ENCODE results near the gene MED12.

Gene MED12

DNA sequence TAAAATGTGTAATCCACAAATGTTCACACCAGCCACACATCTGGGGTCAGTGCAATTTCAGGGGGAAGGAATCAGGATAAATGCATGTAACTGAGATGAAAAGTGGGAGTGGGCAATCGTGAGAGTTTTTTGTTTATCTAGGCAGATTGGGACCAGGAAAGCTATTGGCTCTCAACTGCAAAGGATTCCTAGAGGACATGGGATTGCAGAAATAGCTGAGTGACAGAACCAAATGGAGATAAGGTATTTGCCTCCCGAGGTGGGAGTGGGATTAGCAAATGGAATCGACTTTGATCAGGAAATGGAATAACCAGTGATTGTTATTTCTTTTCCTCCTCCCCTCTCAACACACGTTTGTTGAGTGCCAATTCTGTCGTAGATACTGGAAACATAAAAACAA is 65.7 kb downstream of the MED12 start:
- DNase-seq (ENCODE audit: low read depth): no peak
- no peak for TF ChIP-seq POLR2A (IDR thresholded peaks at IDR 0.05; ENCODE audit: extremely low read depth, insufficient read length)
- TF ChIP-seq, protein P1, sequence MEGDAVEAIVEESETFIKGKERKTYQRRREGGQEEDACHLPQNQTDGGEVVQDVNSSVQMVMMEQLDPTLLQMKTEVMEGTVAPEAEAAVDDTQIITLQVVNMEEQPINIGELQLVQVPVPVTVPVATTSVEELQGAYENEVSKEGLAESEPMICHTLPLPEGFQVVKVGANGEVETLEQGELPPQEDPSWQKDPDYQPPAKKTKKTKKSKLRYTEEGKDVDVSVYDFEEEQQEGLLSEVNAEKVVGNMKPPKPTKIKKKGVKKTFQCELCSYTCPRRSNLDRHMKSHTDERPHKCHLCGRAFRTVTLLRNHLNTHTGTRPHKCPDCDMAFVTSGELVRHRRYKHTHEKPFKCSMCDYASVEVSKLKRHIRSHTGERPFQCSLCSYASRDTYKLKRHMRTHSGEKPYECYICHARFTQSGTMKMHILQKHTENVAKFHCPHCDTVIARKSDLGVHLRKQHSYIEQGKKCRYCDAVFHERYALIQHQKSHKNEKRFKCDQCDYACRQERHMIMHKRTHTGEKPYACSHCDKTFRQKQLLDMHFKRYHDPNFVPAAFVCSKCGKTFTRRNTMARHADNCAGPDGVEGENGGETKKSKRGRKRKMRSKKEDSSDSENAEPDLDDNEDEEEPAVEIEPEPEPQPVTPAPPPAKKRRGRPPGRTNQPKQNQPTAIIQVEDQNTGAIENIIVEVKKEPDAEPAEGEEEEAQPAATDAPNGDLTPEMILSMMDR (IDR thresholded peaks at IDR 0.05; ENCODE audit: low read depth, low read length): no peak
- TF ChIP-seq, protein P2, sequence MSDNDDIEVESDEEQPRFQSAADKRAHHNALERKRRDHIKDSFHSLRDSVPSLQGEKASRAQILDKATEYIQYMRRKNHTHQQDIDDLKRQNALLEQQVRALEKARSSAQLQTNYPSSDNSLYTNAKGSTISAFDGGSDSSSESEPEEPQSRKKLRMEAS (IDR thresholded peaks at IDR 0.05; ENCODE audit: low read depth, low read length): no peak
- TF ChIP-seq MYC (IDR thresholded peaks at IDR 0.05; ENCODE audit: low read depth, low read length): no peak
- no peak overlapping the region for H3K4me3 ChIP-seq (ENCODE audit: low read depth, low read length)

DNA sequence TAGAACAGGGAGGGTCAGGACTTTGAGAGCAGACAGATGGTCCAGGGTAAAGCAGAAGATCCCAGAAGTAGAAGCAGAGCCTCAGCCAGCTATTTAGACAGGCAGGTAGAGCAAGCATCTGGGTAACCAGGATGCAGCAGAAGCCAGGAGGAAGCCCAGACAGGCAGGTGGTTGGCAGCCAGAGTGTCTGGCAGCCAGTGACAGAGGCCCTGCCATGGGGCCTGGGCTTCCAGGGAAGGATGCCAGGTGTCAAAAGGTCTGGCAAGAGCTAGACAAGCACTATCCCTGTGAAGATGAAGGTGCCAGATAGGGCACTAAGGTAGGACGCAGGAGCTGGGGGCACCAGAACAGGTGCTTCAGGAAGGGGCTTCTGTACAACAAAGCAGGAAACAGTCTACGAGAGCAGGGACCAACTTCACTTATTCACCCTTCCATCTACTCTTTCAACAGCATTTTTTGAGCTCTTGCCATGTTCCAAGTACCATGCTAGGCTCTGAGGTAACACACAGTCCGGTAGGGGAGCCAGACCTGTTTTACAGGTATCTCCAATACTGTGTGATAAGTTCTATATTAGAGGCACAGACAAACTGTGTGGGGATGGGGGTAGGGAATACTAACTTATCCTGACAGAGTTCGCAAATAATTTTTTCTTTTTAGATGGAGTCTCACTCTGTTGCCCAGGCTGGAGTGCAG is 66.6 kb downstream of the MED12 start:
- no peak for DNase-seq (ENCODE audit: low read depth)
- TF ChIP-seq, protein P1 (IDR thresholded peaks at IDR 0.05; ENCODE audit: low read depth, low read length): no peak
- TF ChIP-seq MYC (IDR thresholded peaks at IDR 0.05; ENCODE audit: low read depth, low read length) (no peak), POLR2A (IDR thresholded peaks at IDR 0.05; ENCODE audit: extremely low read depth, insufficient read length) (no peak)
- TF ChIP-seq, protein P2 (IDR thresholded peaks at IDR 0.05; ENCODE audit: low read depth, low read length): no peak

DNA sequence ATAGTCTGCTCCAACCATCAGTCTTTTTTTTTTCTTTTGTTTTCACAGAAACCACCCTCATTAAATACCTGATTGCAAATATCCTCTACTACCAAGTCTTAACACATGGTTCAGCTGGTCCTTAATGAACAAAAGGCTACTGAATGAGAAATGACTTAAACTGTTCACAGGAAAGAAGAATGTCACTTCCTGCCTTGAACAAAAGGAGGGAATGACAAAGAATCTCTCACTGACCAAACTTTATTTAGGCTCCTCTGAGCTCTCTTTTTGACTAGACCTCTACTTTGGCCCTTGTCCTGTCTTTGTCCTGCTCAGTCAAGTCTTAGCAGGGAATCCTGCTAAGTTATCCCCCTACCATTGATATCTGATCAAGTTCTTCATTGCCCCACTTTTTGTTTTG is 72.9 kb downstream of the MED12 start:
- TF ChIP-seq, protein P1 (IDR thresholded peaks at IDR 0.05; ENCODE audit: low read depth, low read length): no peak
- TF ChIP-seq MYC (IDR thresholded peaks at IDR 0.05; ENCODE audit: low read depth, low read length) (no peak), POLR2A (IDR thresholded peaks at IDR 0.05; ENCODE audit: extremely low read depth, insufficient read length) (no peak)
- TF ChIP-seq, protein P2 (IDR thresholded peaks at IDR 0.05; ENCODE audit: low read depth, low read length): no peak
- no peak overlapping the region for H3K4me3 ChIP-seq (ENCODE audit: low read depth, low read length)
- DNase-seq (ENCODE audit: low read depth): no peak

More for the DNA sequence above, 66.6 kb downstream of the MED12 start:
- no peak overlapping the region for H3K4me3 ChIP-seq (ENCODE audit: low read depth, low read length)

Data from NB4 (cell line).